SK-N-SH treated with all-trans-retinoic acid at 6 μM for 48 hours (cell line): ENCODE data around the gene FAAP100.

Experiments used
- ATAC-seq: fragments of 200-7000 bp; cut with Tn5 transposase; 3 replicates; pipeline ENCODE4 v1.9.1; 2020; ENCODE audit warnings: mild to moderate bottlenecking, moderate library complexity
- ARNTL ChIP-seq: fragments of 450-650 bp; formaldehyde crosslinking; IDR thresholded peaks from 2 replicates; pipeline ENCODE4 v1.5.0; 2020; ENCODE audit warnings: low read depth, mild to moderate bottlenecking, moderate library complexity, borderline replicate concordance
- CREB5 ChIP-seq: fragments of 250-450 bp; sonication (Bioruptor Pico); IDR thresholded peaks from 2 replicates; pipeline ENCODE4 v1.5.1; 2020; ENCODE audit warnings: low read depth, mild to moderate bottlenecking, moderate library complexity
- CSDC2 ChIP-seq: fragments of 250-450 bp; sonication (Bioruptor Pico); IDR thresholded peaks from 2 replicates; pipeline ENCODE4 v1.5.0; 2020; ENCODE audit warnings: mild to moderate bottlenecking, moderate library complexity
- CSRNP3 ChIP-seq: fragments of 250-450 bp; sonication (Bioruptor Pico); IDR thresholded peaks from 2 replicates; pipeline ENCODE4 v1.5.1; 2021; ENCODE audit warnings: mild to moderate bottlenecking, moderate library complexity
- ESRRG ChIP-seq: fragments of 250-450 bp; sonication (Bioruptor Pico); IDR thresholded peaks from 2 replicates; pipeline ENCODE4 v1.6.1; 2021; ENCODE audit warnings: mild to moderate bottlenecking
- ISL1 ChIP-seq: fragments of 250-450 bp; sonication (Bioruptor Pico); IDR thresholded peaks from 2 replicates; pipeline ENCODE4 v2.1.2; 2022; ENCODE audit warnings: mild to moderate bottlenecking, moderate library complexity
- PATZ1 ChIP-seq: fragments of 250-450 bp; sonication (Bioruptor Pico); IDR thresholded peaks from 2 replicates; pipeline ENCODE4 v1.8.0; 2020; ENCODE audit warnings: mild to moderate bottlenecking, moderate library complexity, borderline replicate concordance
- POU6F1 ChIP-seq: fragments of 250-450 bp; sonication (Bioruptor Pico); IDR thresholded peaks from 2 replicates; pipeline ENCODE4 v1.8.0; 2021; ENCODE audit warnings: low read depth, mild to moderate bottlenecking, moderate library complexity, borderline replicate concordance
- PPARA ChIP-seq: fragments of 250-450 bp; sonication (Bioruptor Pico); IDR thresholded peaks from 2 replicates; pipeline ENCODE4 v1.5.0; 2020; ENCODE audit warnings: mild to moderate bottlenecking, borderline replicate concordance
- RARB ChIP-seq: fragments of 250-450 bp; sonication (Bioruptor Pico); IDR thresholded peaks from 2 replicates; pipeline ENCODE4 v1.8.0; 2021; ENCODE audit warnings: mild to moderate bottlenecking, moderate library complexity
- SNAI2 ChIP-seq: fragments of 250-450 bp; sonication (Bioruptor Pico); IDR thresholded peaks from 2 replicates; pipeline ENCODE4 v1.5.0; 2020; ENCODE audit warnings: mild to moderate bottlenecking, moderate library complexity
- TCF4 ChIP-seq: fragments of 250-450 bp; sonication (Bioruptor Pico); IDR thresholded peaks from 2 replicates; pipeline ENCODE4 v1.8.0; 2021; ENCODE audit warnings: mild to moderate bottlenecking, moderate library complexity, borderline replicate concordance
- TOX ChIP-seq: fragments of 250-450 bp; sonication (Bioruptor Pico); IDR thresholded peaks from 2 replicates; pipeline ENCODE4 v1.8.0; 2021; ENCODE audit warnings: mild to moderate bottlenecking, moderate library complexity, borderline replicate concordance
- TSHZ2 ChIP-seq: fragments of 250-450 bp; sonication (Bioruptor Pico); IDR thresholded peaks from 2 replicates; pipeline ENCODE4 v1.5.0; 2020; ENCODE audit warnings: mild to moderate bottlenecking, moderate library complexity
- ZFP3 ChIP-seq: fragments of 250-450 bp; sonication (Bioruptor Pico); IDR thresholded peaks from 2 replicates; pipeline ENCODE4 v1.5.0; 2020; ENCODE audit warnings: mild to moderate bottlenecking, moderate library complexity
- ZFP30 ChIP-seq: fragments of 450-650 bp; formaldehyde crosslinking; IDR thresholded peaks from 2 replicates; pipeline ENCODE4 v1.5.0; 2022; ENCODE audit warnings: mild to moderate bottlenecking, moderate library complexity
- ZNF565 ChIP-seq: fragments of 450-650 bp; formaldehyde crosslinking; conservative IDR thresholded peaks from 2 replicates; pipeline ENCODE4 v1.5.0; 2020; ENCODE audit warnings: low read depth, mild to moderate bottlenecking, moderate library complexity
- ZNF70 ChIP-seq: fragments of 450-650 bp; formaldehyde crosslinking; IDR thresholded peaks from 2 replicates; pipeline ENCODE4 v1.5.0; 2020; ENCODE audit warnings: mild to moderate bottlenecking, moderate library complexity

Gene FAAP100

GRCh38 chr17:81498953-81499600 is 53.1 kb downstream of the FAAP100 start (continued):
- TF ChIP-seq POU6F1 (CRISPR knock-in tag) (no peak), ZFP30 (CRISPR knock-in tag) (no peak), PATZ1 (CRISPR knock-in tag) (no peak)

GRCh38 chr17:81494626-81495377 is 57.4 kb downstream of the FAAP100 start:
- no peak for TF ChIP-seq ISL1 (CRISPR knock-in tag)
- no peak for TF ChIP-seq PATZ1 (CRISPR knock-in tag)
- TF ChIP-seq ZNF70 (CRISPR knock-in tag): no peak
- TF ChIP-seq TOX: no peak
- no peak for TF ChIP-seq ESRRG (CRISPR knock-in tag)
- TF ChIP-seq TCF4 (CRISPR knock-in tag): peak; percentile 67
- TF ChIP-seq, all 23 proteins: peak for 1
- peak; percentile 77 for ATAC-seq

GRCh38 chr17:81493198-81494038 is 58.7 kb downstream of the FAAP100 start:
- no peak for TF ChIP-seq PPARA (CRISPR knock-in tag)
- no peak for TF ChIP-seq TSHZ2
- no peak for TF ChIP-seq SNAI2 (CRISPR knock-in tag)
- no peak for TF ChIP-seq CSRNP3 (CRISPR knock-in tag)
- TF ChIP-seq CREB5 (CRISPR knock-in tag): no peak
- TF ChIP-seq ARNTL (CRISPR knock-in tag): no peak
- no peak for TF ChIP-seq ESRRG (CRISPR knock-in tag)
- no peak for TF ChIP-seq ZFP3 (CRISPR knock-in tag)
- no peak for TF ChIP-seq CSDC2 (CRISPR knock-in tag)
- no peak for TF ChIP-seq ZFP30 (CRISPR knock-in tag)
- no peak for TF ChIP-seq POU6F1 (CRISPR knock-in tag)
- no peak for TF ChIP-seq RARB (CRISPR knock-in tag)
- TF ChIP-seq ZNF565: no peak
- ATAC-seq: no peak
